Erythroblast (primary cell): Measurements from ENCODE around the gene TFDP1.

Source experiments
- GATA1 ChIP-seq: IDR thresholded peaks from 2 replicates; pipeline ENCODE4 v1.6.1; 2011; ENCODE audit warnings: low read depth, mild to moderate bottlenecking, control low read depth, low read length, moderate library complexity
- POLR2A ChIP-seq: IDR thresholded peaks from 2 replicates; pipeline ENCODE4 v1.6.1; 2011; ENCODE audit warnings: mild to moderate bottlenecking, low read length

- TF ChIP-seq POLR2A (no peak), GATA1 (no peak)
These were observed 65.7 kb downstream of the TFDP1 start for GRCh38 chr13:113650275-113650674.
